DND-41 (cell line): ENCODE data around the gene TSPAN9.

ENCODE experiments used
- CTCF ChIP-seq: IDR thresholded peaks from 2 replicates; pipeline ENCODE4 v1.5.1; 2012; ENCODE audit warnings: borderline replicate concordance, low read length, moderate library complexity, mild to moderate bottlenecking; ENCODE audit not compliant: poor library complexity, severe bottlenecking; ENCODE audit errors: extremely low read depth
- EZH2 ChIP-seq: IDR thresholded peaks from 3 replicates; pipeline ENCODE4 v1.6.1; 2012; ENCODE audit warnings: borderline replicate concordance, low read depth, mild to moderate bottlenecking, moderate library complexity, low read length, inconsistent platforms; ENCODE audit not compliant: severe bottlenecking

- no peak for TF ChIP-seq CTCF
- TF ChIP-seq EZH2, result no peak
Measured at GRCh38 chr12:3251691-3252090, 174.5 kb downstream of the TSPAN9 start.
